Head of caudate nucleus (tissue), 42 donors: ENCODE data around the gene SLC44A1.

Source experiments
- DNase-seq, 42 donors: peaks; one replicate each; pipeline versions ENCODE4 v3.0.0 to v3.0.0-alpha.2; 2020 to 2021; ENCODE audit warnings: mixed read lengths in 7 of 42
- intact Hi-C: fragments of 100-400 bp; cut with DNase I; formaldehyde crosslinking; loops from one replicate; pipeline ENCODE4 v1.15.0; 2022

The SLC44A1 gene

GRCh38 chr9:105473221-105473620, 228.8 kb downstream of the SLC44A1 start:
- intact Hi-C loops, result no loop called here
- DNase-seq, result no peak

- DNase-seq, result peak in 6 of 42 donors; percentile 9 to 59 (median 32)
- intact Hi-C loops, result no loop called here
Observed at GRCh38 chr9:105475302-105475701, 230.9 kb downstream of the SLC44A1 start.

GRCh38 chr9:105479846-105480245, 235.4 kb downstream of the SLC44A1 start:
- no peak for DNase-seq
- intact Hi-C loops, result no loop called here

- DNase-seq, result no peak
- intact Hi-C loops, result no loop called here
Observed at GRCh38 chr9:105483618-105484017, 239.2 kb downstream of the SLC44A1 start.

- DNase-seq, result no peak
- intact Hi-C loops, result no loop called here
Observed at GRCh38 chr9:105484226-105484625, 239.8 kb downstream of the SLC44A1 start.

- intact Hi-C loops, result no loop called here
- DNase-seq, result no peak
Observed at GRCh38 chr9:105485131-105485530, 240.7 kb downstream of the SLC44A1 start.
